ENCODE results near the gene PCDHGA2. TPM values are rescaled to one million over a fixed set of nuclear protein-coding genes. Genes with fewer than 3 reads are reported as not detected.
"Not testable (repeated sequence)": the region's sequence is repeated elsewhere in the genome, so short reads cannot be mapped to it uniquely, and the experiment has no call there.

The PCDHGA2 gene
- 0.72 and 1.1 TPM in 2 replicates for total RNA-seq
- long read RNA-seq = 0 reads

- no peak within 1 kb of the TSS for H3K4me3 Mint-ChIP-seq (ENCODE audit: low read depth)
- H3K27ac Mint-ChIP-seq = no peak within 1 kb of the TSS
- H3K27me3 Mint-ChIP-seq = no peaks in the 10 kb centered on the region
- DNase-seq (ENCODE audit: low spot score, unreplicated experiment) = no peak
- no peak for TF ChIP-seq CTCF (IDR thresholded peaks at IDR 0.05; ENCODE audit: unreplicated experiment)
- H3K36me3 Mint-ChIP-seq (ENCODE audit: insufficient read depth) = peaks cover 17% of the 10 kb centered on the region
- H3K4me1 Mint-ChIP-seq (ENCODE audit: low read depth) = no peaks in the 10 kb centered on the region
- H3K9me3 Mint-ChIP-seq (ENCODE audit: low read depth) = peaks cover 62% of the 10 kb centered on the region
Observed at GRCh38 chr5:141338538-141339306, at the start of gene PCDHGA2. Gene PCDHGA2 (plus strand): TSS chr5:141338760.

DNA sequence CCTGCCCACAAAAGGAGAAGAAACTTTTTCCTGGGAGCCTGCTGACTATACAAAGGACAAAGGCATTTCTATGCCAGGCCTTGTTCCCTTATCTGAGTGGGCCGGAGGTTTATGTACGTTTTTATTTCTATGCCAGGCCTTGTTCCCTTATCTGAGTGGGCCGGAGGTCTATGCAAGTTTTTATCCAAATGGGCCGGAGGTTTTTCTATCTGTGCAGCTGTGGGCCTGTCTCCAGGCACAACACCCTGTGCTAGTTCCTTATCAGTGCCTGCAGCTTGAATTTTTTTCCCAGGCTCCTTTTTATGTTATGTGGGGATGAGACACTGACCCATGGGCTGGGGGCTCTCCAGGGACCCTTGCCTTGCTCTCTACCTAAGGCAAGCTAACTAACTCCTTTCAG lies 40.2 kb upstream of the PCDHGA2 start:
- no peak overlapping the region for H3K4me3 Mint-ChIP-seq (ENCODE audit: low read depth)
- no peak for DNase-seq (ENCODE audit: low spot score, unreplicated experiment)
- no peak for TF ChIP-seq CTCF (IDR thresholded peaks at IDR 0.05; ENCODE audit: unreplicated experiment)
- H3K27ac Mint-ChIP-seq = peak overlapping the region; percentile 44
- peaks cover 25% of the 10 kb centered on the region for H3K9me3 Mint-ChIP-seq (ENCODE audit: low read depth)
- H3K27me3 Mint-ChIP-seq = no peaks in the 10 kb centered on the region
- peaks cover 5% of the 10 kb centered on the region for H3K4me1 Mint-ChIP-seq (ENCODE audit: low read depth)
- H3K36me3 Mint-ChIP-seq (ENCODE audit: insufficient read depth) = peaks cover 36% of the 10 kb centered on the region

- no peak for DNase-seq (ENCODE audit: low spot score, unreplicated experiment)
- Mint-ChIP-seq H3K27ac (no peak within 1 kb of the TSS), H3K36me3 (ENCODE audit: insufficient read depth) (peaks cover 55% of the 10 kb centered on the region), H3K9me3 (ENCODE audit: low read depth) (peaks cover 45% of the 10 kb centered on the region), H3K4me3 (ENCODE audit: low read depth) (no peak within 1 kb of the TSS), H3K4me1 (ENCODE audit: low read depth) (no peaks in the 10 kb centered on the region), H3K27me3 (no peaks in the 10 kb centered on the region)
- TF ChIP-seq CTCF (IDR thresholded peaks at IDR 0.05; ENCODE audit: unreplicated experiment) = no peak
Observed at GRCh38 chr5:141303756-141304155, 34.8 kb upstream of the PCDHGA2 start, which contains the start of gene SLC25A2. Gene SLC25A2 (minus strand): TSS chr5:141304049. CDS start chr5:141303865, 184 bp downstream.

DNA sequence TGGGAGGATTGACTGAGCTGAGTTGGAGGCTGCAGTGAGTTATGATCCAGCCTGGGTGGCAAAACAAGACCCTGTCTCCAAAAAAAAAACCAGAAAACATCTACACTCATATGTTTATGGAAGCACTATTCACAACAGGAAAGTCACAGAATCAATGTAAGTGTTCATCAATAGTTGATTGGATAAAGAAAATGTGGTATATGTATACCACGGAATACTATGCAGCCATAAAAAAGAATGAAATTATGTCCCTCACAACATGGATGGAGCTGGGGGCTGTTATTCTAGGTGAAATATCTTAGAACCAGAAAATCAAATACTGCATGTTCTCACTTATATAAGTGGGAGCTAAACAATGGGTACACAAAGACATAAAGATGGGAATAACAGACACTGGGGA lies 31.9 kb upstream of the PCDHGA2 start:
- no peak for TF ChIP-seq CTCF (IDR thresholded peaks at IDR 0.05; ENCODE audit: unreplicated experiment)
- no peak overlapping the region for H3K27ac Mint-ChIP-seq
- H3K4me3 Mint-ChIP-seq (ENCODE audit: low read depth) = no peak overlapping the region
- no peak for DNase-seq (ENCODE audit: low spot score, unreplicated experiment)
- peaks cover 67% of the 10 kb centered on the region for H3K36me3 Mint-ChIP-seq (ENCODE audit: insufficient read depth)
- H3K9me3 Mint-ChIP-seq (ENCODE audit: low read depth) = peaks cover 53% of the 10 kb centered on the region
- H3K4me1 Mint-ChIP-seq (ENCODE audit: low read depth) = no peaks in the 10 kb centered on the region
- H3K27me3 Mint-ChIP-seq = no peaks in the 10 kb centered on the region

GRCh38 chr5:141313711-141314110 lies 24.8 kb upstream of the PCDHGA2 start:
- Mint-ChIP-seq H3K4me3 (ENCODE audit: low read depth) (no peak overlapping the region), H3K27me3 (no peaks in the 10 kb centered on the region), H3K4me1 (ENCODE audit: low read depth) (no peaks in the 10 kb centered on the region), H3K9me3 (ENCODE audit: low read depth) (peaks cover 55% of the 10 kb centered on the region), H3K36me3 (ENCODE audit: insufficient read depth) (peaks cover 81% of the 10 kb centered on the region), H3K27ac (no peak overlapping the region)
- no peak for TF ChIP-seq CTCF (IDR thresholded peaks at IDR 0.05; ENCODE audit: unreplicated experiment)
- no peak for DNase-seq (ENCODE audit: low spot score, unreplicated experiment)

DNA sequence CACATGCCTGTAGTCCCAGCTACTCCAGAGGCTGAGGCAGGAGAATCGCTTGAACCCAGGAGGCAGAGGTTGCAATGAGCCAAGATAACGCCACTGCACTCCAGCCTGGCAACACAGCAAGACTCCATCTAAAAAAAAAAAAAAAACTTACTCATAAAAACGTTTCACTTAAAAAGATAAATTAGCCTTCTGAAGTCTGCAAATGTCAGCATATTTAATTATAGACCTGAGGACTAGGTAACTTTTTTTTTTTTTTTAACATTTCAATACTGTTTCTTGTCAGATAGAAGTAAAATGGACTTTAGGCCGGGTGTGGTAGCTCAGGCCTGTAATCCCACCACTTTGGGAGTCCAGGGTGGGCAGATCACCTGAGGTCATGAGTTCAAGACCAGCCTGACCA lies 21.6 kb upstream of the PCDHGA2 start:
- not testable (repeated sequence) for DNase-seq (ENCODE audit: low spot score, unreplicated experiment); H3K4me3 Mint-ChIP-seq (ENCODE audit: low read depth); H3K4me1 Mint-ChIP-seq (ENCODE audit: low read depth); H3K27me3 Mint-ChIP-seq
- peaks cover 81% of the 10 kb centered on the region for H3K36me3 Mint-ChIP-seq (ENCODE audit: insufficient read depth)
- peaks cover 62% of the 10 kb centered on the region for H3K9me3 Mint-ChIP-seq (ENCODE audit: low read depth)
- H3K27ac Mint-ChIP-seq = peak overlapping the region; percentile 64

All from progenitor cell of endocrine pancreas (in vitro differentiated cells).